Neutrophil (primary cell): ENCODE results near the gene TRAPPC6A.
A peak's percentile ranks its signal among the peaks of the same experiment; 100 is the strongest.

Experiments
- H3K27ac ChIP-seq: fragments of 200-600 bp; sonication (generic); 2 replicates; pipeline ENCODE4 v1.5.1; 2016; ENCODE audit warnings: mild to moderate bottlenecking, moderate library complexity
- H3K27me3 ChIP-seq: fragments of 200-600 bp; sonication (generic); 2 replicates; pipeline ENCODE4 v1.6.0; 2016; ENCODE audit warnings: mild to moderate bottlenecking
- H3K36me3 ChIP-seq: fragments of 200-600 bp; sonication (generic); 2 replicates; pipeline ENCODE4 v1.5.1; 2017
- H3K4me1 ChIP-seq, 2 experiments: fragments of 200-600 bp in 1 of 2; sonication (generic) in 1 of 2; 1 replicate in 1 of 2; 2 replicates in 1 of 2; pipeline versions ENCODE4 v1.5.1 to v1.6.1; 2013 to 2016; ENCODE audit warnings: low read depth in 1 of 2, low read length in 1 of 2, mild to moderate bottlenecking in 1 of 2, moderate library complexity in 1 of 2; ENCODE audit not compliant: control insufficient read depth in 1 of 2, insufficient read depth in 1 of 2
- H3K4me3 ChIP-seq, 2 experiments: fragments of 200-600 bp in 1 of 2; sonication (generic) in 1 of 2; 1 replicate in 1 of 2; 2 replicates in 1 of 2; pipeline ENCODE4 v1.5.1; 2013 to 2016; ENCODE audit warnings: low read depth in 1 of 2, low read length in 1 of 2, mild to moderate bottlenecking in 1 of 2, moderate library complexity in 1 of 2
- H3K9me3 ChIP-seq: fragments of 200-600 bp; sonication (generic); 2 replicates; pipeline ENCODE4 v1.5.1; 2016
- TF ChIP-seq, protein P1 (sequence below): fragments of 200-600 bp; sonication (generic); IDR thresholded peaks from 2 replicates; pipeline ENCODE4 v1.5.1; 2016; ENCODE audit warnings: antibody characterized with exemption

The TRAPPC6A gene

DNA sequence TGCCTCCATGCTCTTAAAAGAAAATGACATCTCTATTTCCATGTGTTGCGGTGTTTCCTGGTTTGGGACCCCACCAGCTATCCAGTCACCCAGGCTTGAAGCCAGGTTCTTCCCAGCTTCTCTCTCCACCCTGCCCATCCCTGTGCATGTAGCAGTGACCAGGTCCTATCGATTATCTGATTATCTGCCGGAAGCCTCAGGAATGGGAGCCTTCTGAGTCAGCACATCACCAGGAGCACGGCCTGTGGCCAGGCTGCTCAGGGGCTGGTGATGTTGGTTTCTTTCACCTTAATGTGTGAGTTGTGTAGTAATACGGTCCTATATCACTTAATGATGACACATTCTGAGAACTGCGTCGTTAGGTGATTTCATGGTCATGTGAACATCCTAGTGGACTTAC lies 51.4 kb downstream of the TRAPPC6A start:
- H3K9me3 ChIP-seq, result no peaks in the 10 kb centered on the region
- H3K4me3 ChIP-seq, result no peak overlapping the region
- H3K27me3 ChIP-seq, result no peaks in the 10 kb centered on the region
- TF ChIP-seq, protein P1, sequence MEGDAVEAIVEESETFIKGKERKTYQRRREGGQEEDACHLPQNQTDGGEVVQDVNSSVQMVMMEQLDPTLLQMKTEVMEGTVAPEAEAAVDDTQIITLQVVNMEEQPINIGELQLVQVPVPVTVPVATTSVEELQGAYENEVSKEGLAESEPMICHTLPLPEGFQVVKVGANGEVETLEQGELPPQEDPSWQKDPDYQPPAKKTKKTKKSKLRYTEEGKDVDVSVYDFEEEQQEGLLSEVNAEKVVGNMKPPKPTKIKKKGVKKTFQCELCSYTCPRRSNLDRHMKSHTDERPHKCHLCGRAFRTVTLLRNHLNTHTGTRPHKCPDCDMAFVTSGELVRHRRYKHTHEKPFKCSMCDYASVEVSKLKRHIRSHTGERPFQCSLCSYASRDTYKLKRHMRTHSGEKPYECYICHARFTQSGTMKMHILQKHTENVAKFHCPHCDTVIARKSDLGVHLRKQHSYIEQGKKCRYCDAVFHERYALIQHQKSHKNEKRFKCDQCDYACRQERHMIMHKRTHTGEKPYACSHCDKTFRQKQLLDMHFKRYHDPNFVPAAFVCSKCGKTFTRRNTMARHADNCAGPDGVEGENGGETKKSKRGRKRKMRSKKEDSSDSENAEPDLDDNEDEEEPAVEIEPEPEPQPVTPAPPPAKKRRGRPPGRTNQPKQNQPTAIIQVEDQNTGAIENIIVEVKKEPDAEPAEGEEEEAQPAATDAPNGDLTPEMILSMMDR, result no peak
- H3K4me1 ChIP-seq, result peaks cover 0 to 6% of the 10 kb centered on the region in 2 experiments
- H3K36me3 ChIP-seq, result peaks cover 3% of the 10 kb centered on the region
- no peak overlapping the region for H3K27ac ChIP-seq

GRCh38 chr19:45125975-45126493 lies 52.0 kb downstream of the TRAPPC6A start:
- Histone ChIP-seq H3K27ac (no peak overlapping the region), H3K9me3 (no peaks in the 10 kb centered on the region), H3K4me3 (no peak overlapping the region), H3K4me1 (peaks cover 0 to 10% of the 10 kb centered on the region in 2 experiments), H3K27me3 (no peaks in the 10 kb centered on the region), H3K36me3 (peaks cover 3% of the 10 kb centered on the region)
- TF ChIP-seq, protein P1, result peak; percentile 70

- Histone ChIP-seq H3K27me3 (no peaks in the 10 kb centered on the region), H3K27ac (no peak overlapping the region), H3K9me3 (no peaks in the 10 kb centered on the region), H3K36me3 (peaks cover 3% of the 10 kb centered on the region), H3K4me3 (no peak overlapping the region), H3K4me1 (peaks cover 0 to 11% of the 10 kb centered on the region in 2 experiments)
- TF ChIP-seq, protein P1, result no peak
These were observed 52.7 kb downstream of the TRAPPC6A start for GRCh38 chr19:45125360-45125759.

- no peak overlapping the region for H3K4me3 ChIP-seq
- peaks cover 3% of the 10 kb centered on the region for H3K36me3 ChIP-seq
- H3K9me3 ChIP-seq, result no peaks in the 10 kb centered on the region
- no peaks in the 10 kb centered on the region for H3K27me3 ChIP-seq
- H3K27ac ChIP-seq, result no peak overlapping the region
- TF ChIP-seq, protein P1, result no peak
- H3K4me1 ChIP-seq, result peaks cover 0 to 11% of the 10 kb centered on the region in 2 experiments
These were observed 54.0 kb downstream of the TRAPPC6A start for GRCh38 chr19:45124021-45124420.

DNA sequence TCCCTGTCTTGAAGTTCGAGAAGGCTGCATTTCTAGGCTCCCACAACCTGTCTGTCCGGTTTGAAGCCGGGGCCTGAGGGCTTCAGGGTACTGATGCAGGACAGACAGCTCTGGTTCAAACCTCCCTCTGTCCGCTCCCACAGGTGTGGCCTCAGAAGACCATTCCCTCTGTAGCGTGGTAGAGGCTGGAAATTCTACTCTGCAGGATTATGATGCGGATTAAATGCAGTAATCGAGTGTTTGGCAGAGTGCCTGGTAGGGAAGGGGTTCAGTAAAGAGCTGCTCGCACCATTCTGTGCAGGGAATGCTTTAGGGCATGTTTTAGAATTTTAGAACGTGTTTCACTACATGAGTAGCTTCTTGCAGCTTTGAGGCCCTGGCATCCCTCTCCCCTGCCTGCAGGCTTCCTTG lies 54.6 kb downstream of the TRAPPC6A start:
- Histone ChIP-seq H3K4me3 (no peak overlapping the region), H3K4me1 (peaks cover 5 to 14% of the 10 kb centered on the region in 2 experiments), H3K27me3 (no peaks in the 10 kb centered on the region), H3K9me3 (no peaks in the 10 kb centered on the region), H3K27ac (no peak overlapping the region), H3K36me3 (peaks cover 3% of the 10 kb centered on the region)
- TF ChIP-seq, protein P1, result no peak

DNA sequence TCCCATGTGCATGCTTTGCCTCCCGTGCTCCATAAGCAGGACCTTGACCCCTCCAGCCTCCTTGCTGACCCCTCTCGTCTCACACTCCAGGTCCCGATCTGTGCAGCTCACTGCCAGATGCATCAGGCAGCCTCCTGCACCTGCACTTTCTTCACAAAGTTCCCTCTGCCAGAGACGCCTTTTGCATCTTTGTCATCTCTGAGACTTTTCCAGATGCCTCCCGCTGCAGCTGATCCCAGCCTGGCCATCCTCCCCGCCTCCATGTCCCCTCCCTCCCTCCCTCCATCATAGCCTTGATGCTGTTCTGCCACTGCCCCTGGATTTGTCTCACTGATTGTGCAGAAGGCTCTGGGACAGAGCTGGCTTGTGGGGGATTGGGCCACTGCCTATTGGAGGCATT lies 55.2 kb downstream of the TRAPPC6A start:
- peaks cover 3% of the 10 kb centered on the region for H3K36me3 ChIP-seq
- no peaks in the 10 kb centered on the region for H3K9me3 ChIP-seq
- peaks cover 11 to 20% of the 10 kb centered on the region in 2 experiments for H3K4me1 ChIP-seq
- TF ChIP-seq, protein P1, result no peak
- H3K27me3 ChIP-seq, result no peaks in the 10 kb centered on the region
- H3K27ac ChIP-seq, result no peak overlapping the region
- H3K4me3 ChIP-seq, result no peak overlapping the region
